Upper lobe of left lung (tissue), 4 donors: Measurements from ENCODE around the gene RASA4.
"Not testable (repeated sequence)": the region's sequence is repeated elsewhere in the genome, so short reads cannot be mapped to it uniquely, and the experiment has no call there.

ENCODE experiments used
- CTCF ChIP-seq, 6 experiments: fragments of 450-650 bp in 4 of 6; fragments of 200-600 bp in 2 of 6; sonication (generic) in 2 of 6; IDR thresholded peaks; one replicate each; pipeline ENCODE4 v1.5.1; 2016 to 2019; ENCODE audit warnings: antibody characterized with exemption in 6 of 6
- EP300 ChIP-seq, 4 donors: sonication (generic); formaldehyde crosslinking; IDR thresholded peaks; one replicate each; pipeline ENCODE4 v1.5.1; 2017; ENCODE audit warnings: antibody characterized with exemption in 4 of 4, control low read depth in 2 of 4
- POLR2A ChIP-seq, 4 donors: fragments of 450-650 bp; IDR thresholded peaks; one replicate each; pipeline ENCODE4 v1.5.1; 2016 to 2017; ENCODE audit warnings: antibody characterized with exemption in 4 of 4, mild to moderate bottlenecking in 2 of 4
- POLR2AphosphoS5 ChIP-seq, 2 donors: sonication (generic); formaldehyde crosslinking; IDR thresholded peaks; one replicate each; pipeline ENCODE4 v1.5.1; 2017; ENCODE audit warnings: antibody characterized with exemption in 2 of 2

GRCh38 chr7:102544372-102544771, 72.2 kb downstream of the RASA4 start:
- not testable (repeated sequence) for TF ChIP-seq POLR2A, CTCF, POLR2AphosphoS5, EP300 (IDR thresholded peaks at IDR 0.05)
